Epithelial cell of umbilical artery (primary cell): ENCODE measurements around the gene FBXL12. TPM values are rescaled to one million over a fixed set of nuclear protein-coding genes. Genes with fewer than 3 reads are reported as not detected.

Source experiments
- total RNA-seq: library from RNA; depleted of rRNA; stranded (reverse); fragments of >200 nt; gene quantifications from 2 replicates; pipeline ENCODE4 v1.2.3, GENCODE V29; 2014

Gene FBXL12, protein sequence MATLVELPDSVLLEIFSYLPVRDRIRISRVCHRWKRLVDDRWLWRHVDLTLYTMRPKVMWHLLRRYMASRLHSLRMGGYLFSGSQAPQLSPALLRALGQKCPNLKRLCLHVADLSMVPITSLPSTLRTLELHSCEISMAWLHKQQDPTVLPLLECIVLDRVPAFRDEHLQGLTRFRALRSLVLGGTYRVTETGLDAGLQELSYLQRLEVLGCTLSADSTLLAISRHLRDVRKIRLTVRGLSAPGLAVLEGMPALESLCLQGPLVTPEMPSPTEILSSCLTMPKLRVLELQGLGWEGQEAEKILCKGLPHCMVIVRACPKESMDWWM
- total RNA-seq = 7.1 and 10.4 TPM in 2 replicates

DNA sequence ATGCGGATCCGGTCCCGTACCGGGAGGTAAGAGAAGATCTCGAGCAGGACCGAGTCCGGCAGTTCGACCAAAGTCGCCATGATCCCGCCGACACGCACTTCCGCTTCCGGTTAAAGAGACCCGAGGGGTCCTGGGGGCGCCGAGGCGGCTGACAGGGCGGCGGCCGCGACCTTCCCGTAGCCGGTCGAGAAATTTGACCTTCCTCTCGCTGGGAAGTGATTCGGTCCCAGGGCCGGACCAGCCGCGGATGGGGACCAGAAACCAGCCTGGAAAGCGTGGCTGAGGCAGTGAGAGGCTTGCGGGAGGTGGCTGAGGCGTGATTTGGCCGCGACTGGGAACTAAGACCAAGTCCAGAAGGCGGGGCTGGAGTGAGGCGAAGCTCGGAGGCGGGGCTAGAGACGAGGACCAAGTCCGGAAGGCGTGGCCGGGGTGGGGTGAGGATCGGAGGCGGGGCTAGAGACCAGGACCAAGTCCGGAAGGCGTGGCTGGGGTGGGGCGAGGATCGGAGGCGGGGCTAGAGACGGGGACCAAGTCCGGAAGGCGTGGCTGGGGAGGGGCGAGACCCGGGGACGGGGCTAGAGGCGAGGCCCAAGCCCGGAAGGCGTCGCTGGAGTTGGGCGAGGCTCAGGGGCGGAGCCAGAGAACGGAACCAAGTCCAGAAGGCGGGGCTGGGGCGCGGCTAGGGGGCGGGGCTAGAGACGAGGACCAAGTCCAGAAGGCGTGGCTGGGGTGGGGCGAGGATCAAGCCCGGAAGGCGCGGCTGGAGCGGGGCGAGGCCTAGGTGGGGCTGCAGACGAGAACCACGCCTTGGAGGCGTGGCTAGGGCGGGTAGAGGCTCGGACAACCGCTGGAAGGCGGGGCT lies at the start of gene FBXL12:
FBXL12 (minus strand) TSS at position 346 of the 862 bp plus-strand sequence; CDS start at position 80, 266 bp downstream.

DNA sequence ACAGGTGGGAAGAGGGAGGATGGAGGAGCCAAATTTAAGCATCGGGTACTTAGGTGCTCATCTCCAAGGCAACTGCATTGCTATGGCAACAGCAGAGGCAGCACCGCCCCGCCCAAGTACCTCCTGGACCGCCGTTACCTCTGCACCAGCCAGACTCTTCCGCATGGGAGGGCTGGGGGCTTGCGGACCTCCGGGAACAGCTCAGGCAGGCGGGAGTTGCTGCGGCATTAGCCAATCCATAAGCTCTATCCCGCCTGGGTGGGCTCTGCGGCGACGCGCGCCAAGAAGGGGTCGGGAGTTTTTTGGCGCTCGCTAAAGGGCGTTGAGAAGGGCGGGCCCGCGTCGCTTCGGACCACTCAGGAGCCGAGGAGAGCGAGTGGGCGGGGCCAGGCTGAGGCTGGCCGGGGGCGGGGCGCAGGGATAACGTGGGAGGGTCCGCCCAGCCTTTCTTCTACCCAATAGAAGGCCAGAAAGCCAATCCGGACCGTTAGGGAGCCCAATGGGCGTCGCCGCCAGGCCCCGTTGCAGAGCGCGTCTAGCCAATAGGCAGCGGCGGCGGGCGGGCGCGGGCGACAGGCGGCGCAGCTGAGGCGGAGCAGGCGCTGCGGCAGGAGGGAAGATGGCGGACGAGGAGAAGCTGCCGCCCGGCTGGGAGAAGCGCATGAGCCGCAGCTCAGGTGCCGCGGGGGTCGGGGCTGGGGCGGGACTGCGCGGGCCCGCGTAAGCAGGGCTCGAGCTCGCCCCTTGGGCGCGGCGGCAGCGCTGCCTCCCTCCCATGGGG lies 16.0 kb upstream of the FBXL12 start, which contains the start of gene PIN1:
PIN1 (plus strand) TSS at position 593 of the 781 bp plus-strand sequence; CDS start at position 620, 27 bp downstream.

DNA sequence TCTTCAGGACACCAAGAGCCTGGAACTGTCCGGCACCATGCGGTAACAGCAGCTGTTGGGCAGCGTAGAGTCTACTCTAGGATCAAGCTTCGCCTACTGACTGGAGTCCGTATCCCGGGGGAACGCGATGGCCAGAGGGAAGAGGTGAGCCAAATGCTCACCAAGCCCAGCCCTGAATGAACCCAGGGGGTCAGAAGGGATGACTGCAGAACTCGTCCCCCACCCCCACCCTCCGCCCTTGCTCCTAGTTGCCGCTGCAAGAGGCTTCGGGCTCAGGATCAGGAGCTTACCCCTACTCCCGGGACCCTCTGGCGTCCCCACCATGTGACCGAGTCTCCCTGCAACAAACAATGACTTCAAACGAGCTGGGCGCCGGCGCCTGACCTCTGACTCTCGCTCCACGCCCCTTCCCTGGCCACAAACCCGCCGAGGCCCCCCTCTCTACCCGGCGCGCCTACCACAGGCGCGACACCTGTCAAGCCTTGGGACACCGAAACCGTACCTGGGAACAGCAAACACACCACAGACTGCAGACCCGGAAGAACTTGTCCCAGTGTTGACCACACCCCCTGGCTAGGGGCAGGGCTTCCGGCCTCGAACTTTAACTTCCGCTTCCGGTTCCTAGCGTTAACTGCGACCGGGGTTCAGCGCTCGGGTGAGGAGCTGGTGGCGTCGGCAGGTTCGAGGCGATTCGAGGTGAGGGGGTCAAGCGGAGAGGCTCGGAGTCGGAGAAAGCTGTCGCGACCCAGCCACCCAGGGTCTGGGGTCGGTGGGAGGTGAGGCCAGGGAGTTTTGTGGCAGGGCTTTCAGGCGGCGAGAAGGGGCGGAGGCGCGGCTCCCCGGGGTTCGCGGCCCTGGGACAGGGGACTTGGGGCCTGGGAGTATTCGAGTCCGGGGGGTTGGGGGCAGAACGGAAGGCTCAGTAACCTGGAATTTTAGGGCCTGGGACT lies 8.7 kb upstream of the FBXL12 start, which contains the start of gene UBL5:
UBL5 (plus strand) TSS at position 630 of the 950 bp plus-strand sequence. CDS start 420 bp downstream, outside the sequence.

DNA sequence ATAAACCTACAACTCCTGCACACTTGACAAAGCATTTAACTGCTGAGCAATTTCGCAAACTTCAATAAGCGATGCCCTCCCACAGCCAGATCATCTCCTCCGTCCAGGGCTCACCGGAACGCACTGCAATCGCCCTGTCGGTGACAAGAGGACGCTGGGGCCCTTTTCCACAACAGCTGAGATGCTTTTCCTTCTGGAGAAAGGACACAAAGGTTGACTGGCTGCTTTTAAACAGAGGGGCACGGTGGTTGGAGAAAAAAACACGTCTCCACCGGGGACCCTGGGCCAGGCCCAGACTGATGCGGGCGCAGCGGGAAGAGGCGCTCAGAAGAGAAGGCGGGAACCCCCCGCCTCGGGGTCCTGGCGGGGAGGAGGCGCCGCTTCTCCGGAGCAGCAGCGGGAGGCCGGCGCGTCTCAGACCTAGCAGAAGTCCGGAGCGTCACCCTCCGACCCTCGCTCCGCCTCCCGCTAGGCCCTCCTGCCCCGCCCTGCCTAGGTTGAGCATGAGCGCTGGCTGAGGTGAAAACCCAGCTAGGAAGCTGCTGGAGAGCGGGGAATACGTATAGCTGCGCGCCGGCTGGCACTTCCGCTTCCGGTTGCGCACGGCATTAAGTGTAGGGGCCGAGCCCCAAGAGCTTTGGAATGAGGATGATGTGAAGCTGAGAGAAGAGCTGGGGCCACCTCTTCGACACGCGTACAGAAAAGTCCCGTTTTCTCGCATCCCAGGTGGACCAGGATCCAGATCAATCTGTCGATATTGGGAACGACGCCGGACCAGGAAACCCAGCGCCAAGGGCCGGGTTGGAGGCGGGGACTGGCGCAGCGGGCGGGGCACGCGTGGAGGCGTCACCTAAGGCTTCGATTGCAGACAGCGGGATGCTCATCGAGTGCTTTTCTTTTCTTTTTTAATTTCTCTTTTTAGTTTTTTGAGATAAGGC lies 50.4 kb downstream of the FBXL12 start, which contains the start of gene ZNF846:
ZNF846 (minus strand) TSS at position 564 of the 938 bp plus-strand sequence. CDS start 3,788 bp downstream, outside the sequence.

Other genes with a start within 250 kb of the FBXL12 start
- gene ZNF121, start 234.6 kb downstream of the FBXL12 start, total RNA-seq = 35.4 and 45.9 TPM in 2 replicates
- 37.4 and 39.4 TPM in 2 replicates for gene ZNF561, start 197.8 kb downstream of the FBXL12 start, total RNA-seq
- 19.8 and 35.0 TPM in 2 replicates for gene ZNF562, start 144.0 kb downstream of the FBXL12 start, total RNA-seq
- 2.6 and 5.3 TPM in 2 replicates for gene ZNF846, start 50.3 kb downstream of the FBXL12 start, total RNA-seq
- gene UBL5, start 8.8 kb upstream of the FBXL12 start, total RNA-seq = 258 and 446 TPM in 2 replicates
- 114 and 128 TPM in 2 replicates for gene PIN1, start 16.2 kb upstream of the FBXL12 start, total RNA-seq
- 0.46 and 5.2 TPM in 2 replicates for gene OLFM2, start 117.4 kb upstream of the FBXL12 start, total RNA-seq
- gene COL5A3, start 191.4 kb upstream of the FBXL12 start, total RNA-seq = under 0.01 TPM in 2 replicates
- gene RDH8, start 194.4 kb upstream of the FBXL12 start, total RNA-seq = not detected in 2 replicates